ENCODE measurements around the gene DAB2IP.
"Not testable (repeated sequence)": the region's sequence is repeated elsewhere in the genome, so short reads cannot be mapped to it uniquely, and the experiment has no call there.

The DAB2IP gene

DNA sequence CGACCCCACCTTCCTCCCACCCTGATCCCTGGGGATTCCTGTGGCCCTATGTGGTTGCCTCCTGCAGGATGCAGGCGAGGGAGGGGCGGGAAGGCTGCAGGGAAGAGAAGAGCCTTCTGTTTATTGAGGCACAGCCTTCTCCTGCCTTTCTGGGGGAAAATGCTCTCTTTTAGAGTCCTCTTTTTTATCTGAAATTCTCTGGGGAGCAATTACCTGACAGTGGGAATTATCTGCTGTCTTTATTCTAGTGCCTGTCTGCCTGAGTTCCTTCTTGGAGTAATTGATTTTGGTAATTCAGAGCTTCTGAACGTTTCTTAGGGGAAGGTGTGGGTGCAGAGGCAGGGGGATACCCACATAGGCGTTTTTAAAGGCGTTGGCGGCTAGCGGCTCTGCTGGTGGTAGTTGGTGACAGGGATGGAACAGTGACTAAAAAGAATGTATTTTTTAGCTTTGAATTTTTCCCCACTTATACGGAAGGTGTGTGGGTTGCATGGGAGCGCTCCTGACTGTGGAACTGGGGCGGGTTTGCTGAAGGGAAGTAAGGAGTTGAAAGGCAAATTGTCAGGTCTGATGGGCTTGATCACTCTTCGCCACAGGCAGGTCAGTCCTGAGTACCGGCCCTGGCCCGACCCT is 35.2 kb upstream of the DAB2IP start:
- Histone ChIP-seq H3K4me3 (ENCODE audit: low read length) (no peak overlapping the region), H3K27ac (ENCODE audit: low read depth, low read length) (no peak overlapping the region), H3K36me3 (ENCODE audit: control insufficient read depth, low read length) (no peaks in the 10 kb centered on the region), H4K20me1 (ENCODE audit: control insufficient read depth, insufficient read depth, low read depth, low read length) (no peaks in the 10 kb centered on the region), H3K79me2 (ENCODE audit: control insufficient read depth, low read length) (no peaks in the 10 kb centered on the region), H3K4me2 (ENCODE audit: low read length) (no peak overlapping the region), H3K4me1 (ENCODE audit: control insufficient read depth, low read length) (peaks cover 16% of the 10 kb centered on the region), H3F3A (ENCODE audit: control insufficient read depth, insufficient read depth) (no peaks in the 10 kb centered on the region), H3K9me2 (replicated peaks; ENCODE audit: control insufficient read depth, low read length) (no peaks in the 10 kb centered on the region), H3K27me3 (ENCODE audit: control insufficient read depth, low read length) (peaks cover 12% of the 10 kb centered on the region), H3K9me3 (ENCODE audit: control insufficient read depth, insufficient read depth, low read length) (no peaks in the 10 kb centered on the region)
- no peak for TF ChIP-seq EZH2phosphoT487 (IDR thresholded peaks at IDR 0.05; ENCODE audit: borderline replicate concordance, low read length)
- TF ChIP-seq, protein P1, sequence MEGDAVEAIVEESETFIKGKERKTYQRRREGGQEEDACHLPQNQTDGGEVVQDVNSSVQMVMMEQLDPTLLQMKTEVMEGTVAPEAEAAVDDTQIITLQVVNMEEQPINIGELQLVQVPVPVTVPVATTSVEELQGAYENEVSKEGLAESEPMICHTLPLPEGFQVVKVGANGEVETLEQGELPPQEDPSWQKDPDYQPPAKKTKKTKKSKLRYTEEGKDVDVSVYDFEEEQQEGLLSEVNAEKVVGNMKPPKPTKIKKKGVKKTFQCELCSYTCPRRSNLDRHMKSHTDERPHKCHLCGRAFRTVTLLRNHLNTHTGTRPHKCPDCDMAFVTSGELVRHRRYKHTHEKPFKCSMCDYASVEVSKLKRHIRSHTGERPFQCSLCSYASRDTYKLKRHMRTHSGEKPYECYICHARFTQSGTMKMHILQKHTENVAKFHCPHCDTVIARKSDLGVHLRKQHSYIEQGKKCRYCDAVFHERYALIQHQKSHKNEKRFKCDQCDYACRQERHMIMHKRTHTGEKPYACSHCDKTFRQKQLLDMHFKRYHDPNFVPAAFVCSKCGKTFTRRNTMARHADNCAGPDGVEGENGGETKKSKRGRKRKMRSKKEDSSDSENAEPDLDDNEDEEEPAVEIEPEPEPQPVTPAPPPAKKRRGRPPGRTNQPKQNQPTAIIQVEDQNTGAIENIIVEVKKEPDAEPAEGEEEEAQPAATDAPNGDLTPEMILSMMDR (IDR thresholded peaks at IDR 0.05; ENCODE audit: low read depth, low read length, poor library complexity, severe bottlenecking), result no peak

DNA sequence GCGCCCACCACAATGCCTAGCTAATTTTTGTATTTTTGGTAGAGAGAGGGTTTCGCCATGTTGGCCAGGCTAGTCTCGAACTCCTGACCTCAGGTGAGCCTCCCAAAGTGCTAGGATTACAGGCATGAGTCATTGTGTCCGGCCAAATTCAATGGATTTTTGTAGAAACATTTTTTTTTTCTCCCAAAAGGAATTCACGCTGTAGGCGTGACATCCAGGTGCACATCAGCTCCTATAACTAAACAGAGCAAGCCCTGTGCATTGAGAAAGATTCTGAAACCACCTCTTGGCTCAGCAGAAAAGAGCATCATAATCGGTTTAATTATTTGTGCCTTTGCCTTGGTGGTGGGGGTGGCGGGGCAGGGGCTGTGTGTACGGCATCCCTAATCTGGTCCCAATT is 32.9 kb upstream of the DAB2IP start:
- no peaks in the 10 kb centered on the region for H3F3A ChIP-seq (ENCODE audit: control insufficient read depth, insufficient read depth)
- H4K20me1 ChIP-seq (ENCODE audit: control insufficient read depth, insufficient read depth, low read depth, low read length), result no peaks in the 10 kb centered on the region
- no peak overlapping the region for H3K4me2 ChIP-seq (ENCODE audit: low read length)
- TF ChIP-seq EZH2phosphoT487 (IDR thresholded peaks at IDR 0.05; ENCODE audit: borderline replicate concordance, low read length), result no peak
- TF ChIP-seq, protein P1 (IDR thresholded peaks at IDR 0.05; ENCODE audit: low read depth, low read length, poor library complexity, severe bottlenecking), result no peak
- H3K36me3 ChIP-seq (ENCODE audit: control insufficient read depth, low read length), result no peaks in the 10 kb centered on the region
- H3K9me3 ChIP-seq (ENCODE audit: control insufficient read depth, insufficient read depth, low read length), result no peaks in the 10 kb centered on the region
- no peak overlapping the region for H3K27ac ChIP-seq (ENCODE audit: low read depth, low read length)
- H3K79me2 ChIP-seq (ENCODE audit: control insufficient read depth, low read length), result no peaks in the 10 kb centered on the region
- peaks cover 4% of the 10 kb centered on the region for H3K27me3 ChIP-seq (ENCODE audit: control insufficient read depth, low read length)
- no peak overlapping the region for H3K4me3 ChIP-seq (ENCODE audit: low read length)
- peaks cover 6% of the 10 kb centered on the region for H3K4me1 ChIP-seq (ENCODE audit: control insufficient read depth, low read length)
- no peaks in the 10 kb centered on the region for H3K9me2 ChIP-seq (replicated peaks; ENCODE audit: control insufficient read depth, low read length)

DNA sequence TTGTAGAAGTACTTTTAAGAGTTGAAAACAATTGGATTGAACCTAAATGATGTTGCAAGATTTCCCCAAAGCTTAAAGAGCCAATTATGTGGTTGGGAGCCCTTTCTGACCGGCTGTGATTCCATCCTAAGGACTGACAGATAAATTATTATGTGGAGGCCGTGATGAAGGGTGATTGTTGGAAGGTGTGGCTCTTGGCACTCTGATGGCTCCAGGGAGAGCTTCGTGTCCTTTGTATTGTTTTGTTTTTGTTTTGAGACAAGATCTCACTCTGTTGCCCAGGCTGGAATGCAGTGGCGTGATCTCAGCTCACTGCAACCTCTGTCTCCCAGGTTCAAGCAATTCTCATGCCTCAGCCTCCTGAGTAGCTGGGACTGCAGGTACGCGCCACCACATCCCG is 32.5 kb upstream of the DAB2IP start:
- H3K27ac ChIP-seq (ENCODE audit: low read depth, low read length); H3K4me1 ChIP-seq (ENCODE audit: control insufficient read depth, low read length); H3K4me3 ChIP-seq (ENCODE audit: low read length); H3K27me3 ChIP-seq (ENCODE audit: control insufficient read depth, low read length); H3K9me3 ChIP-seq (ENCODE audit: control insufficient read depth, insufficient read depth, low read length); H3K9me2 ChIP-seq (replicated peaks; ENCODE audit: control insufficient read depth, low read length); H4K20me1 ChIP-seq (ENCODE audit: control insufficient read depth, insufficient read depth, low read depth, low read length); H3K79me2 ChIP-seq (ENCODE audit: control insufficient read depth, low read length); H3K36me3 ChIP-seq (ENCODE audit: control insufficient read depth, low read length); H3K4me2 ChIP-seq (ENCODE audit: low read length); H3F3A ChIP-seq (ENCODE audit: control insufficient read depth, insufficient read depth): not testable (repeated sequence)

DNA sequence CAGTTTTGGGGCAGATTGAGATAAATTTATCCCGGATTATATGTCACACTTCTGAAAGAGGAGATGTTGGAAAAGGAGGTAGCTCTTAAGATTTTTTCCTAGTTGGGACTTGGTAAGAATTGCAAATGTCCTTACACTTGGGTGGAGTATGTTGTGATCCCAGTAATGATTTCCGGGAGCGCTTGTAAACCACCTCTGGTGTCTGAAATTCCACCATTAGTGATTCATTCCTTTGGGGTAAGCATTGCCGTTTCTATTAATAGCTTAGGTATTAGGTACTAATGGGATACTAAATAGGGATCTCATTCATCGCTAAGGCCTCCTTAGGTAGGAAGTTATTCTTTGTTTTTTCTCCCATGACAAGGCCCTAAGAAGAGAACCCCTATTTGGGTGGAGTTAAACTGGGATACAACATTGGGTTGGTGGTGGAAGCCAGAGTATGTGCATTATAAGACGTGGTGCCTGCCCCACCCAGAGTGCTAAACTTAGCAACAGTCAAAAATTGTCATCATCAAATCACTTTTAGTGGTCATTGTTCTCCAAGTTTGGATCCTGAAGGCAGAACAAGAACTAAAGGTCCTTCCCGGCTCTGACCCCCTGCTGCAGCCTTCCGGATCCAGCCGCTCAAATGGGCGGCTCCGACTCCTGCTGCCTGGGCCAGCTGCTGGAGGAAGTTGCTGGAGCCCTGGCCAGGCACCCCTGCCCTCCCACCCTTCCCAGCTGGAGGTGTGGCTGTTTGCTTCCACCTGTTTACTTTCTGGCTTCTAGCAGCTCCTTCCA is 31.7 kb upstream of the DAB2IP start:
- H3K36me3 ChIP-seq (ENCODE audit: control insufficient read depth, low read length), result no peaks in the 10 kb centered on the region
- no peaks in the 10 kb centered on the region for H3K79me2 ChIP-seq (ENCODE audit: control insufficient read depth, low read length)
- no peaks in the 10 kb centered on the region for H3K9me2 ChIP-seq (replicated peaks; ENCODE audit: control insufficient read depth, low read length)
- H3K27me3 ChIP-seq (ENCODE audit: control insufficient read depth, low read length), result no peaks in the 10 kb centered on the region
- no peak overlapping the region for H3K4me2 ChIP-seq (ENCODE audit: low read length)
- no peak overlapping the region for H3K27ac ChIP-seq (ENCODE audit: low read depth, low read length)
- H3K4me1 ChIP-seq (ENCODE audit: control insufficient read depth, low read length), result no peaks in the 10 kb centered on the region
- no peaks in the 10 kb centered on the region for H4K20me1 ChIP-seq (ENCODE audit: control insufficient read depth, insufficient read depth, low read depth, low read length)
- H3F3A ChIP-seq (ENCODE audit: control insufficient read depth, insufficient read depth), result no peaks in the 10 kb centered on the region
- TF ChIP-seq EZH2phosphoT487 (IDR thresholded peaks at IDR 0.05; ENCODE audit: borderline replicate concordance, low read length), result no peak
- TF ChIP-seq, protein P1 (IDR thresholded peaks at IDR 0.05; ENCODE audit: low read depth, low read length, poor library complexity, severe bottlenecking), result no peak
- H3K4me3 ChIP-seq (ENCODE audit: low read length), result no peak overlapping the region
- H3K9me3 ChIP-seq (ENCODE audit: control insufficient read depth, insufficient read depth, low read length), result no peaks in the 10 kb centered on the region
